GM19035 (cell line): ENCODE data around the gene NTRK3.

ENCODE experiments used
- ATAC-seq: cut with Tn5 transposase; IDR thresholded peaks from one replicate; pipeline ENCODE4 v1.9.1; 2021; ENCODE audit not compliant: unreplicated experiment

Gene NTRK3

GRCh38 chr15:88256279-88257230 lies at the start of gene NTRK3:
Gene NTRK3, minus strand, starts transcription at chr15:88256739. Its CDS starts 586 bp downstream, at chr15:88256153.
- ATAC-seq, result no peak

- ATAC-seq, result no peak
Measured at GRCh38 chr15:88303395-88303794, 46.9 kb upstream of the NTRK3 start.

- no peak for ATAC-seq
Measured at GRCh38 chr15:88302373-88302772, 45.8 kb upstream of the NTRK3 start.

- no peak for ATAC-seq
Measured at GRCh38 chr15:88301311-88301710, 44.8 kb upstream of the NTRK3 start.

GRCh38 chr15:88300861-88301260 lies 44.3 kb upstream of the NTRK3 start:
- no peak for ATAC-seq

GRCh38 chr15:88300089-88300488 lies 43.5 kb upstream of the NTRK3 start:
- ATAC-seq, result no peak

- no peak for ATAC-seq
Measured at GRCh38 chr15:88299497-88299896, 43.0 kb upstream of the NTRK3 start.

GRCh38 chr15:88288661-88289060 lies 32.1 kb upstream of the NTRK3 start:
- no peak for ATAC-seq

- no peak for ATAC-seq
Measured at GRCh38 chr15:88288206-88288605, 31.7 kb upstream of the NTRK3 start.

- no peak for ATAC-seq
Measured at GRCh38 chr15:88284318-88284998, 27.9 kb upstream of the NTRK3 start.

- no peak for ATAC-seq
Measured at GRCh38 chr15:88282614-88283013, 26.1 kb upstream of the NTRK3 start.

GRCh38 chr15:88276821-88277410 lies 20.4 kb upstream of the NTRK3 start:
- ATAC-seq, result no peak

GRCh38 chr15:88275804-88276203 lies 19.3 kb upstream of the NTRK3 start:
- no peak for ATAC-seq

GRCh38 chr15:88274553-88275460 lies 18.3 kb upstream of the NTRK3 start:
- peak; percentile 90 for ATAC-seq

GRCh38 chr15:88272421-88272820 lies 15.9 kb upstream of the NTRK3 start:
- ATAC-seq, result no peak

GRCh38 chr15:88269356-88270062 lies 13.0 kb upstream of the NTRK3 start:
- no peak for ATAC-seq

- ATAC-seq, result no peak
Measured at GRCh38 chr15:88267720-88268119, 11.2 kb upstream of the NTRK3 start.

- no peak for ATAC-seq
Measured at GRCh38 chr15:88266170-88266569, 9.6 kb upstream of the NTRK3 start.

GRCh38 chr15:88264622-88265021 lies 8.1 kb upstream of the NTRK3 start:
- no peak for ATAC-seq

- no peak for ATAC-seq
Measured at GRCh38 chr15:88262064-88262463, 5.5 kb upstream of the NTRK3 start.
